ENCODE data around the gene STXBP5.

GRCh38 chr6:147202516-147203310 lies 1.5 kb upstream of the STXBP5 start:
- TF ChIP-seq GATA2 (IDR thresholded peaks at IDR 0.05; ENCODE audit: low read depth, low read length) (no peak), GATA3 (IDR thresholded peaks at IDR 0.05; ENCODE audit: low read depth, low read length) (no peak)
